Common myeloid progenitor, CD34-positive (primary cell): ENCODE data around the gene IP6K3.
A peak's percentile ranks its signal among the peaks of the same experiment; 100 is the strongest.

Source experiments
- CTCF ChIA-PET: fragments of 350-600 bp; sonication (Branson Sonifier 250); formaldehyde crosslinking; loops from one replicate; lab custom pipeline; 2021; ENCODE audit warnings: antibody characterized with exemption; lab: Charles Lee
- POLR2A ChIA-PET: fragments of 350-600 bp; sonication (Branson Sonifier 250); formaldehyde crosslinking; loops from one replicate; lab custom pipeline; 2021; ENCODE audit warnings: antibody characterized with exemption; lab: Charles Lee
- DNase-seq, 3 donors: peaks; one replicate each; pipeline versions ENCODE4 v3.0.0 to v3.0.0-alpha.2; 2013
- H3K27ac ChIP-seq, 2 experiments: 1 replicate in 1 of 2; 2 replicates in 1 of 2; pipeline ENCODE4 v1.7.0; 2013; ENCODE audit warnings: inconsistent platforms in 2 of 2, low read length in 2 of 2, mild to moderate bottlenecking in 2 of 2, low read depth in 1 of 2, moderate library complexity in 1 of 2; ENCODE audit not compliant: severe bottlenecking in 2 of 2, insufficient read depth in 1 of 2, poor library complexity in 1 of 2
- H3K27me3 ChIP-seq, 5 experiments: replicated peaks in 2 of 5; 1 replicate in 3 of 5; 2 replicates in 2 of 5; pipeline versions ENCODE4 v1.6.1 to v1.7.0; 2013; ENCODE audit warnings: low read length in 4 of 5, mild to moderate bottlenecking in 2 of 5, moderate library complexity in 2 of 5, inconsistent platforms in 1 of 5; ENCODE audit not compliant: insufficient read depth in 5 of 5, control insufficient read depth in 4 of 5
- H3K36me3 ChIP-seq, 4 experiments: 1 replicate in 2 of 4; 2 replicates in 2 of 4; pipeline versions ENCODE4 v1.6.1 to v1.7.0; 2013; ENCODE audit warnings: low read length in 3 of 4, control low read depth in 1 of 4, mild to moderate bottlenecking in 1 of 4; ENCODE audit not compliant: control insufficient read depth in 4 of 4, insufficient read depth in 4 of 4
- H3K4me1 ChIP-seq, 4 experiments: 1 replicate in 3 of 4; 2 replicates in 1 of 4; pipeline versions ENCODE4 v1.6.1 to v1.7.1; 2013; ENCODE audit warnings: low read length in 3 of 4, mild to moderate bottlenecking in 3 of 4, control low read depth in 1 of 4, inconsistent platforms in 1 of 4, moderate library complexity in 1 of 4; ENCODE audit not compliant: control insufficient read depth in 4 of 4, insufficient read depth in 4 of 4; ENCODE audit errors: control extremely low read depth in 1 of 4
- H3K4me3 ChIP-seq, 7 experiments: 1 replicate in 4 of 7; 2 replicates in 3 of 7; pipeline versions ENCODE4 v1.5.1 to v1.7.0; 2013; ENCODE audit warnings: mild to moderate bottlenecking in 7 of 7, low read length in 6 of 7, moderate library complexity in 6 of 7, inconsistent platforms in 2 of 7, low read depth in 2 of 7, control low read depth in 1 of 7; ENCODE audit not compliant: insufficient read depth in 4 of 7, control insufficient read depth in 1 of 7; ENCODE audit errors: extremely low read depth in 1 of 7
- H3K9me3 ChIP-seq, 5 experiments: 1 replicate in 4 of 5; 2 replicates in 1 of 5; pipeline versions ENCODE4 v1.6.1 to v1.7.1; 2013; ENCODE audit warnings: low read length in 4 of 5, mild to moderate bottlenecking in 2 of 5, inconsistent platforms in 1 of 5, low read depth in 1 of 5, moderate library complexity in 1 of 5; ENCODE audit not compliant: control insufficient read depth in 4 of 5, insufficient read depth in 2 of 5; ENCODE audit errors: control extremely low read depth in 1 of 5
- WGBS: methylation state at CpG from one replicate; pipeline ENCODE4 v1.1.5; 2013; ENCODE audit not compliant: insufficient coverage; 5-methylcytosine and 5-hydroxymethylcytosine counted together

Gene IP6K3

GRCh38 chr6:33744001-33744848, 2.5 kb downstream of the IP6K3 start:
- ChIA-PET POLR2A (interaction anchor here (0.7 kb wide), 1 partner anchor 20 kb away, joined by 3 read pairs; no protein-coding TSS in a partner anchor), CTCF (interaction anchor here (0.6 to 6.1 kb wide), 22 partner anchors 8 to 415 kb away, joined by 3 to 44 read pairs (median 4); partner anchors contain the start of genes BAK1 and UQCC2)
- Histone ChIP-seq H3K9me3 (no peaks in the 10 kb centered on the region), H3K27ac (no peak overlapping the region), H3K4me1 (peaks cover 0 to 5% (median 0%) of the 10 kb centered on the region in 4 experiments), H3K36me3 (no peaks in the 10 kb centered on the region), H3K4me3 (no peak overlapping the region), H3K27me3 (peaks cover 0 to 22% (median 0%) of the 10 kb centered on the region in 5 experiments)
- DNase-seq, result peak; percentile 72 to 88 (median 84)
- 50% methylated on average over 9 of the region's 11 CpGs for WGBS

- Histone ChIP-seq H3K36me3 (no peaks in the 10 kb centered on the region), H3K27ac (no peak overlapping the region), H3K27me3 (peaks cover 0 to 21% (median 0%) of the 10 kb centered on the region in 5 experiments), H3K4me1 (peaks cover 0 to 5% (median 0%) of the 10 kb centered on the region in 4 experiments), H3K4me3 (no peak overlapping the region), H3K9me3 (no peaks in the 10 kb centered on the region)
- POLR2A ChIA-PET, result no interaction called here
- no peak for DNase-seq
- WGBS, result 81% methylated on average over 6 of the region's 7 CpGs
- CTCF ChIA-PET, result interaction anchor here (1.0 to 6.1 kb wide), 14 partner anchors 9 to 413 kb away, joined by 3 to 44 read pairs (median 6); partner anchors contain the start of gene UQCC2
Observed at GRCh38 chr6:33742837-33743236, 3.9 kb downstream of the IP6K3 start.

GRCh38 chr6:33742092-33742491, 4.6 kb downstream of the IP6K3 start:
- H3K27ac ChIP-seq, result no peak overlapping the region
- POLR2A ChIA-PET, result no interaction called here
- WGBS, result 87% methylated on average over 9 of the region's 9 CpGs
- no peaks in the 10 kb centered on the region for H3K9me3 ChIP-seq
- CTCF ChIA-PET, result interaction anchor here (1.2 to 6.1 kb wide), 5 partner anchors 11 to 41 kb away, joined by 3 to 44 read pairs (median 10); partner anchors contain the start of gene UQCC2
- DNase-seq, result no peak
- peaks cover 0 to 20% (median 0%) of the 10 kb centered on the region in 5 experiments for H3K27me3 ChIP-seq
- H3K36me3 ChIP-seq, result no peaks in the 10 kb centered on the region
- peaks cover 0 to 5% (median 0%) of the 10 kb centered on the region in 4 experiments for H3K4me1 ChIP-seq
- H3K4me3 ChIP-seq, result no peak overlapping the region

- Histone ChIP-seq H3K4me1 (no peaks in the 10 kb centered on the region), H3K27me3 (peaks cover 0 to 20% (median 0%) of the 10 kb centered on the region in 5 experiments), H3K27ac (no peak overlapping the region), H3K4me3 (no peak overlapping the region), H3K9me3 (no peaks in the 10 kb centered on the region), H3K36me3 (no peaks in the 10 kb centered on the region)
- ChIA-PET CTCF (no interaction called here), POLR2A (no interaction called here)
- DNase-seq, result no peak
- WGBS, result 100% methylated on average over 2 of the region's 5 CpGs
Observed at GRCh38 chr6:33740794-33741193, 5.9 kb downstream of the IP6K3 start.

- no peaks in the 10 kb centered on the region for H3K36me3 ChIP-seq
- 94% methylated on average over 6 of the region's 6 CpGs for WGBS
- peaks cover 0 to 3% (median 0%) of the 10 kb centered on the region in 4 experiments for H3K4me1 ChIP-seq
- H3K4me3 ChIP-seq, result no peak overlapping the region
- DNase-seq, result no peak
- POLR2A ChIA-PET, result no interaction called here
- H3K9me3 ChIP-seq, result no peaks in the 10 kb centered on the region
- no peak overlapping the region for H3K27ac ChIP-seq
- peaks cover 0 to 20% (median 0%) of the 10 kb centered on the region in 5 experiments for H3K27me3 ChIP-seq
- CTCF ChIA-PET, result no interaction called here
Observed at GRCh38 chr6:33740204-33740608, 6.5 kb downstream of the IP6K3 start.

GRCh38 chr6:33739571-33739970, 7.1 kb downstream of the IP6K3 start:
- CTCF ChIA-PET, result interaction anchor here (0.6 to 1.4 kb wide), 2 partner anchors 10 to 165 kb away, joined by 3 read pairs; no protein-coding TSS in a partner anchor

More at GRCh38 chr6:33739571-33739970, 7.1 kb downstream of the IP6K3 start:
- DNase-seq, result no peak
- POLR2A ChIA-PET, result interaction anchor here (0.6 kb wide), 1 partner anchor 71 kb away, joined by 3 read pairs; no protein-coding TSS in a partner anchor
- Histone ChIP-seq H3K4me1 (peaks cover 0 to 6% (median 0%) of the 10 kb centered on the region in 4 experiments), H3K27me3 (peaks cover 0 to 20% (median 0%) of the 10 kb centered on the region in 5 experiments), H3K9me3 (no peaks in the 10 kb centered on the region), H3K27ac (no peak overlapping the region), H3K36me3 (no peaks in the 10 kb centered on the region), H3K4me3 (no peak overlapping the region)
- WGBS, result 95% methylated on average over 5 of the region's 5 CpGs
